GM18498 (cell line): ENCODE measurements around the gene SIX4.
"Not testable (repeated sequence)": the region's sequence is repeated elsewhere in the genome, so short reads cannot be mapped to it uniquely, and the experiment has no call there.

Source experiments
- ATAC-seq: cut with Tn5 transposase; IDR thresholded peaks from one replicate; pipeline ENCODE4 v1.9.1; 2021; ENCODE audit warnings: mild to moderate bottlenecking, moderate library complexity; ENCODE audit not compliant: unreplicated experiment

Gene SIX4

DNA sequence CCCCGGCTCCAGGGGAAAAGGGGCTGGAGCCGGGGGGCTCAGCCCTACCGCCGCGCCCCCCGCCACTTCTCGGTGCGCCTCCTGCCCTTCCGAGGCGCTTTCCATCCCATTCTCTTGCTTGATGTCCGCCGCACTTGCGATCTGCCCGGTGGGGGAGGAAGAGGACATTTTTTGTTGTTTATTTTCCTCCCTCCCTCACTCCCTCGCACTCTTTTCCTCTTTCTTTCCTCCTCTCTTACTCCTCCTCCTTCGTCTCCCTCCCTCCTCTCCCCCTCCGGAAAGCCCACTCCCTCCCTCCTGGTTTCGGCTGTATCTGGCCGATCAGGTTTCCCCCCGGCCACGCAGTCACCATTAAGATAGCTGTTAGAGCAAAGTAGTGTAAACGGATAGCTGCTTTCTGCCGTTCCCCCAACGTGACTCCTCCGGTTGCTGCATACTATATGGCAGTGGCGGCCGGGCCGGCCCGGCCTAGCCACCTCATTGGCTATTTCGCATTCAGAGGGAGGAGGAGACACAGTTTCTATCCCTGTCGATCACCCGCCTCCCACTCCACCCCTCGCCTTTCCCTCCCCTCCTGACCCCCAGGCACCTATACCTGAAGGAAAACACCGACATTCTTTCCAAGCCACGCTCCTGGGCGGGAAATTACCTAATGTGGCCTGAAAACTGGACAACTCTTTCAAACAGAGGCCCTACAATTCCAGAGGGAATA lies at the start of gene SIX4:
TSS of gene SIX4 (minus strand) at position 445 of the 712 bp plus-strand sequence. CDS start at position 168, 277 bp downstream.
- ATAC-seq = peak; percentile 70

DNA sequence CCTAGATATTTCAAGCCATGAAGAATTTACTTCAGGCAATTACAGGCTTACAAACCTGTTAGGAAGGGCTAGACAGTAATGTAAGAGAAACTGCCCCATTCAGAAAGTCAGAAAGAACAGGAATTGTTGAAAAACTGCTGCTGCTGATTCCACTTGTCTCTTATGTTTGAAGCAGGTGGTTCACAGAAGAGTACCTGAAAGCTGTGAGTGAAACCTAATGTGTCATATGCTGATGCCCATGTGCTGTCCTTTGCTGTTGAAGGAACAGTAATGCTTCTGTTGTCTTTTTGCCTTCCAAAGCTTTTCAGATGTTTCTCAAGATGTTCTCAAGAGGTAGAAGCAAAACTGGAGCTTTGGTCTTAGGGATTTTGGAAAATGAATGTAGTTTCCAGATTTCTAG lies 49.4 kb upstream of the SIX4 start:
- peak; percentile 64 for ATAC-seq

DNA sequence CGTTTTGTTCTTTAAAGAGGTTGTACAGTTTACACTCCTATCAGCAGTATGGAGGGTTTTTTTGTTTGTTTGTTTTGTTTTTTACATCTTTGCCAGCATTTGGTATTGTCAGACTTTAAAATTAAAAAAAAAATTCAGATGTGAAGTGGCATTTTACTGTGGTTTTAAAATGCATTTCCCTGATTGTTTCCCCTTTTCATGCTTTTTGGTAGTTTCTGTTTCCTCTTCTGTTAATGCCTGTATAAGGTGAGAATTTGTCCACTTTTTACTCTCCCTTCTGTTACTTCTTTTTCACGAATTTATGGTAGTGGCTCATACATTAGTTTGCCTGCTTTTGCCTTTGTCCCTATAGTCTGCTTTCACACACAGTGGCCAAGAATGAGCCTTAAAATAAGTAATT lies 47.0 kb upstream of the SIX4 start:
- no peak for ATAC-seq

DNA sequence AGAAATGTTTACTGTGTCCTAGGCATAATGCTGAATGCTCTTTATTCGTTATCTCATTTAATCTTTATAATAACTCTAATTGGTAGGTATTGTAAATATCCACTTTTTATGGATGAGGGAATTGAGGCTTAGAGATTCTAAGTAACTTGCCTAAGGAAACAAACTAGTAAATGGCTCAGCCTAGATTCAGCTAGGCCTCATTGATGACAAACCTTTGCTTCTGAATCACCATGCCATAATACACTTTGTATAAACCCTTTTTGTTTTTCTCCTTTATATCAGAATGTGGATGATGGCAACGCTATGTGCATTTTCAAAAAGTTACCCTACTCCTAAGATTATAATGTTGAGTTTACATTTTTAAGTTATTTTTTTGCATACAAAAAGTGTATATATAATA lies 44.5 kb upstream of the SIX4 start:
- no peak for ATAC-seq

DNA sequence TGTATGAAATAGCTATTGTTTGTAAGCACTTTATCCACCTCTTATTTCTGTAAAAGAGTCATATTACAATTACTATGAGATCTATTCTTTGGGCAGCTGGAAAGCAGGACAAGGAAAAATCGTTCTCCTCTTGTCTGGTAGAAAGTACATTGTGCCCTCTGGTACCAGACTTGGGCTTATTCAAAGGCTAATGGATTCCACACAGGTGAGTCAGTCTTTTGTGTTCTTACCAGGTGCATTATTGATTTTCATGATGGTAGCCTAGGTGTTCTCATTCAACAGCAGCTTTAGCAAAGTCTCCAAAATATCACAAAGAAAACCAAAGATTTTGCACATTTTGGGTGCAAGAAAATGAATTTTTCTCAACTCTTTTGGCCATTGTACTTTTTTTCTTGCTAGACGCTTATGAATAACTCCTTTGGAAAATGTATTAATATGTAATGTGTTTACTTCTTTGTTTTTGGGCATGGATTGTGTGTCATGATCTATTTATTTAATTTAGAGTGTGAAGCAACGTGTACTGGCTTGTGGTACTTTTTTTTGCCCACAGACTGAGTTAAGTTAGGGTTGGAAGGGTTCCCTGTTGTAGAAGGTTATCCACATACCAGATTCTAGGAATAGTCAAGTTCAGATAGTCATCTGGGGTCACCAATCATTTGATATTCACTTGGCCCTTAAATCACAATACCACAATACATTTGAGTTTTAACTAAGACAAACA lies 36.7 kb upstream of the SIX4 start:
- no peak for ATAC-seq

DNA sequence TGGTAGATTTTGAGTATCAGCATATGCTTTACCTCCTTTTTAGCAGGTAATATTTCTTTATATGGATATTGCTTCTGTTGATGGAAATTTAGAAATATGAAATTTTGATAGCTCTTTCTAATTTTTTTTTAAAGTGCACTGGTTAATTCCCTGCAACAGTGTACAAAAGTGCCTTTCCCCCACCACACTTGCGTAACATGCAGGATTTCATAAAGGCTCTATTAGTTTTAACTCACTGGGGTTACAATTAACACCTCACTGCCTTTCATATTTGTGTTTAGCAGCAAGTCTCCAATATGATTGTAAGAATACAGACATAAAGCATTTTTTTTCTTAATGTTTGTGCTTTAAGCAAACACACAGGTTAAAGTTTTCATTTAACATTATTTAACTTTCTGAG lies 36.1 kb upstream of the SIX4 start:
- no peak for ATAC-seq

DNA sequence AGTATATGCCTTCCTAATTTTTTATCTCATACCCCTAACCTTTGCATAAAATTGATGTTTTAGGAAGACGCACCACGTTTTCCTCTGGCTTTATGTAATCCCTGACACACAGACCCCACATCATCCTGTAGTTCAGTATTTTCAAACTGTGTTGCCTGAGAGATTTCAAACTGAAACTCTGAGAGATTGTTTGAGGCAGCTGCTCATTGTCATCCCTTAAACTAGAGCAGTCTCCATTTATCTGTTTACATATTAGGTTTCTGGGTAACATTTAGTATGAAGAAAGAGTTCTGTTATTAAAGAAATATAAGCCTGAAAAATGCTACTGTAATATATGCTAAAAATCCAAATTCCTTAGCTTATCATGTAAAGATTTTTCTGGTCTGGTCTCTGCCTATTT lies 34.7 kb upstream of the SIX4 start:
- peak; percentile 47 for ATAC-seq

DNA sequence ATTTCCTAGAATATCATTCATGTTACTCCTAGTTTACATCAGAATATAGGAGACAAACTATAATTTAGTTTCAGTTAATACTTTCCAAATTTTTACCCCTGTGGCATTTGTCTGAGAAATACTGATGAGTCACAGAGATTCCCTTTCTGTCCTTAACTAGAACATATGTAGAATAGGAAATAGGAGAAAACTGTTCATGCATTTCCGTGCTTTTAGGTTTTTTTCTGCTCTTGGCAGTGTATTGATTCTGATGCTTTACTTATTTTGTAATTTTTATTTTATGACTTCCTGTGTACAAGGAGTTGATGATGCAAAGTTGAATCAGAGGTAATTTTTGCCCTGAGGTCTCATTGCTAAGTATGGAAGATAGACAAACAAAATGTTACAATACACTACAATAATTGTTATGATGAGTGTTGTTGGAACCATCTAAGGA lies 33.4 kb upstream of the SIX4 start:
- ATAC-seq = no peak

DNA sequence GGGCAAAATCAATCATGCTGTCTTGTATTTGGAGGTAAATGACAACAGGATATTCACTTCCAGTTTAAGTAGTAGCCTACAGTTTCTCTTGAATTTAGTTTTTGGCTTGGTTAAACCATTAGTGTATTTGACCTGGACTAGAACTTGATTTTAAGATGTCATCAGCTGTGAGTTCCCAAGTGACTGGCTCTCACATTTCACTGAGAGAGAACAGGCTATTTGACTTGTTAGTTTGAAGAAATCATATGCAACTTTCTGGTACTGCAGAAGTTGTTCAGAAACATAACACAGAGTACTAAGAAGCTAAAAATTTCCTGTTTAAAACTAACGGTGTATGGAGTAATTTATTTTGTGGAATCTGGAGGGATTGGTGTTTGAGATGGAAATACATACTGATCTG lies 32.7 kb upstream of the SIX4 start:
- no peak for ATAC-seq

DNA sequence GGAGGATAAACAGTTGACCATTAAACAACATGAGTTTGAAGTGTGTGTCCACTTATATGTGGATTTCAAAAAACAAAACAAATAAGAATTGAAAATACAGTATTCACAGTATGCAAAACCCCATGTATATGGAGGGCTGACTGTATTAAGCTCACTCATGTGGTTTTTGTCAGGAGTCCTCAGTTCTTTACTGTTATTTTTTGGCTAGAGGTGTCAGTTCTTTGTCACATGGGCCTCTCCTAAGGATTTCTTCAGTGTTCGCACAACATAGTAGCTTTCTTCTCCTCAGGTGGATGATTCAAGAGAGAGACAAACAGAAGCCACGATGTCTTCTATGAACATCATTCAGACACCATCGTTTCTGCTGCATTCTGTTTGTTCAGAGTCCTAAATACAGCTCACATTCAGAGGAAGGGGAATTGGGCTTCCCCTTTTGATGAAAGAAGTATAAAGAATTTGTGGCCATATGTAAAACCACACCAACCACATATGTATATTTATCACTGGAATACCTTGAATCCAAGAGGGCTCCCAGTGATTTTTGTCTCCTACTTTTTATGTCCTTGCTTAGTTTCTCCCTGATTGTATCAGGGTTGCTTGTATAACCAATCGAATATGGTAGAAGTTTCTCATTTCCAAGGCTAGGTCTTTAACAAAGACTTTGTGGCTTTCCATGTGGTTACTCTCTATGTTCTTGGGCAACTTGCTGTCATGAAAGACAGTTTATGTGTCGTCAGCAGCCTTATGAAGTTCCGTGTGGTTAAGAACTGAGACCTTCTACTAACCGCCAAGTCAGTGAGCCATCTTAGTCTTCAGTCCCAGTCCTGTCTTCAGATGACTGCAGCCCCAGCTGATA lies 29.3 kb upstream of the SIX4 start:
- peak; percentile 99 for ATAC-seq

DNA sequence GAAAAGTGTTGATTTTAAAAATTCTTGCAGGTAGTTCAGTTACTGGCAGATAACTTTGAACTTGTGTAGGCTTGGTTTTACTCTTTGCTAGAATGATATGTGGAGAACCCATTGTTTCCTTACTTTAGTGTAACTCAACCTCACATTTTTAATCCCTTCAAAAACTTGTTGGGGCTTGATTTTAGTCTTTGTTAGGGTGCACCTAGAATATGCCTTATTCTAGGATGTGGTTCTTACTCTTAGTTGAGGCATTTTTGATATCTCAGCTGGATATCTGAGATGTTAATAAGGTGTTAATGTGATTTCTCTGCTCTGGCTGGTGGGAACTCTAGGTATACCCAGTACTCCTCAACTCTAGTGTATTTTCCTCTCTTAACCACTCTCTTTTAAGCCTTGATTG lies 20.4 kb upstream of the SIX4 start:
- no peak for ATAC-seq

DNA sequence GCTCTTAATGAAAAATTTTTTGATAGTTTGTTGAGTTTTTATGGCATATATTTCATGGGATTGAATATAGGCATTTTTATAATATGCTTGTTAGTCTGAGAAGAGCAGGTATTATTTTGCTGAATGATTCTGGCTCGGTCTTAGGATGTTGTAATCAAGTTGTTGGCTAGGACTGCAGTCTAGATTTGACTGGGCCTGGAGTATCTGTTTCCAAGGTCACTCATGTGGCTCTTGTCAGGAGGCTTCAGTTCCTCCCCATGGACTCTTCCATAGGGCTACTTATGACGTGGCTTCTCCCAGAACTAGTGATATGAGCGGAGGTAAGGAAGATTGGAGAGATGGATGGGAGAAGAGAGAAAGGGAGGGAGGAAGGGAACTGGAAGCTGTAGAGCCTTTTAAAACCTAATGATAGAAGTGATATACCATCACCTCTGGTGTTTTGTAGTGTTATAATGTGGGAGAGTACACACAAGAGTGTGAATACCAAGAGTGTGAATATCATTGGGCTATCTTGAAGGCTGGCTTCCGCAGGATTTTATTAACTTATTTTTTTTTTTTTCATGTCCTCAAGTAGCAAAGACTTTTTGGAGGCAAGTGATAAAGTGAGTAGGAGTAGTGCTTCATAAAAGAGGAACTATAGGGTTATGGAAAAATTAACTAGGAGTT lies 14.8 kb upstream of the SIX4 start:
- no peak for ATAC-seq

DNA sequence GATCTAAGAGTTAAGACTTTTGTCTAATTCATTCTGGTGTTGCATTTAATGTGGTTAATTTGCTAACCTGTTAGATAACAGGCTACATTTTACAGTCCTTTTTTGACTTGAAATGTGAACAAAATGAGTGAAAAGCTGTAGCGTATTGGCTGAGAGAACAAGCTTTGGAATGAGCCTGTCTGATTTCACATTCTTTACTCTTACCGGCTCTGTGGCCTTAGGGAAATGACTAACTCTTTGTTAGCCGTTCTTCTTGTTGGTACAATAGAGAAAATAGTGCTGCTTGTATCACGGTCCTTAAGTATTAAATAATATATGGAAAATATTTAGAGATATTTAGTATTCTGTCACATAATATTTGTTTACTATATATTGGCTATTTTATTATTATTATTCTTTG lies 12.3 kb upstream of the SIX4 start:
- no peak for ATAC-seq

DNA sequence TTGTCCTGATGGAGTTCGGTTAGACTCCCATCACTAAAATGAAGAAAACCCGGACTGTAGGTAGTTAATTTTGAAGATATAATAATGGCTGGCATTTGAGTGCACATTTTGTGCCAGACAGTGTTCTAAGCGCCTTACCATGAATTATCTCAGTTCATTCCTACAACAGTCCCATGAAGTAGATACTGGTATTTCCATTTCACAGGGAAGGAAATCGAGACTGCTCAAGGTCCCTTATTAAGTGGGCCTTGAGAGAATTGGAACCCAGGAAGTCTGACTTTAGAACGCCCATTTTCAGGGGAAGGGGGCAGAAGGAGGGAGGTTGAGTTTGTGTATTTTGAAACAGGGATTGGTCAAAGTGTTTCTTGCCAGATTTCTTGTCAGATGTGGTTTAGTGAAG lies 11.3 kb upstream of the SIX4 start:
- ATAC-seq = no peak

DNA sequence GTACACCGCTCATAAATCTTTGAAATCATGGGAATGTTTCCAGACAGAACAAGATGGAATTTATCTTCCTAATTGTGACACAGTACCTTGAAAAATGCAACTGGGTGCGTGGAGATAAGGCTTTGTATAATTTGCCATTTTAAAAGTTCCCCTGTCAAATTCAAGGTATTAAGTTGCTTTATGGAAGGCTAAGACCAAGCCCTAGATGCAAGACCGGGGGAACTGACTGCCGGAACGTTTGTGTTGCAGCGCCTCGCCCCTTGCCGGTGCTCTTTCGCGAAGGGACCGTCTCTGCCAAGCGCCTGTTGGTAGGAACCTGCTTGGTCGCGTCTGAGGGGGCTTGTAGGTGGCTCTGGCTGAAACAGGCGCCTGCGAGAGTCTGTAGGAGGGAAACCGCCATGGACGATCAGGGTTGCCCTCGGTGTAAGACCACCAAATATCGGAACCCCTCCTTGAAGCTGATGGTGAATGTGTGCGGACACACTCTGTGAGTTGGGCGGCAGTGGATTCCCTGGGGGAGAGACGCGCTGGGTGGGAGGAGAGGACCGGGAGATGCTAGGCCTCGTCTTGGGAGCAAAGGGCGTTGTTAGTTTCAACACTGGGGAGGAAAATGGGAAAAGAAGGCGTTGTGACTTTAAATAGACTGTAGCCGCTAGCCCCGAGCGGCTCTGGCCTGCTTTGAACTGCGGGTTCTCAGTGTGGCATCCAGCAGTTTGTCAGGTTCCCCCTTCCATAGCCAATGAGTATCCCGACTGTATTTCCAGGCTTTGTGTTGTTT lies 10.5 kb upstream of the SIX4 start, which contains the start of gene MNAT1:
TSS of gene MNAT1 (plus strand) at position 297 of the 778 bp plus-strand sequence. CDS start at position 399, 102 bp downstream.
- ATAC-seq = peak; percentile 99

DNA sequence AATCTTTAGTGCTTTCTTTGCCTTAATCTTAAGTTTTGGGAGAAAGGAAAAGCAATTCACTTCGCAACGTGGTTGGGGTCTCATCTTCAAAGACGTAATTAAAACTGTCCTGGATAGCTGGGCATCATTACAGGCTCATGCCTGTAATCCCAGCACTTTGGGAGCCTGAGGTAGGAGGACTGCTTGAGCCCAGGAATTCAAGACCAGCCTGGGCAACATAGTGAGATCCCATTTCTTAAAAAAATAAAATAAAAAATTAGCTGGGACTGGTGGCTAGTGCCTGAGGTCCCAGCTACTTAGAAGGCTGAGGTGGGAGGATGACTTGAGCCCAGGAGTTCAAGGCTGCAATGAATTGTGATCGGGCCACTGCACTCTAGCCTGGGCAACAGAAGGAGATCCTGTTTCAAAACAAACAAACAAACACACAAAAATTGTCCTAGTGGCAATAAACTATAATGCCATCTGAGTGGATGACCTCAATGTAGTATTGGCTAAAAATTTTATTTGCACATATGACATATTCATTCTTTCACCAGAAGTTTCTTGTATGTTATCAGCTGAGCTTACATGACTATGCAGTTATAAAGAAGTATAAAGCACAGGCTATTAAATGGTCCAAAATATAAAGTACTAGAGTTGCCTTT lies 8.8 kb upstream of the SIX4 start:
- no peak for ATAC-seq

DNA sequence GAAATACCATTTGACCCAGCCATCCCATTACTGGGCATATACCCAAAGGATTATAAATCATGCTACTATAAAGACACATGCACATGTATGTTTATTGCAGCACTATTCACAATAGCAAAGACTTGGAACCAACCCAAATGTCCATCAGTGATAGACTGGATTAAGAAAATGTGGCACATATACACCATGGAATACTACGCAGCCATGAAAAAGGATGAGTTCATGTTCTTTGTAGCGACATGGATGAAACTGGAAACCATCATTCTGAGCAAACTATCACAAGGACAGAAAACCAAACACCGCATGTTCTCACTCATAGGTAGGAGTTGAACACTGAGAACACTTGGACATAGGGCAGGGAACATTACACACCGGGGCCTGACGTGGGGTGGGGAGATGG lies 7.1 kb upstream of the SIX4 start:
- not testable (repeated sequence) for ATAC-seq

DNA sequence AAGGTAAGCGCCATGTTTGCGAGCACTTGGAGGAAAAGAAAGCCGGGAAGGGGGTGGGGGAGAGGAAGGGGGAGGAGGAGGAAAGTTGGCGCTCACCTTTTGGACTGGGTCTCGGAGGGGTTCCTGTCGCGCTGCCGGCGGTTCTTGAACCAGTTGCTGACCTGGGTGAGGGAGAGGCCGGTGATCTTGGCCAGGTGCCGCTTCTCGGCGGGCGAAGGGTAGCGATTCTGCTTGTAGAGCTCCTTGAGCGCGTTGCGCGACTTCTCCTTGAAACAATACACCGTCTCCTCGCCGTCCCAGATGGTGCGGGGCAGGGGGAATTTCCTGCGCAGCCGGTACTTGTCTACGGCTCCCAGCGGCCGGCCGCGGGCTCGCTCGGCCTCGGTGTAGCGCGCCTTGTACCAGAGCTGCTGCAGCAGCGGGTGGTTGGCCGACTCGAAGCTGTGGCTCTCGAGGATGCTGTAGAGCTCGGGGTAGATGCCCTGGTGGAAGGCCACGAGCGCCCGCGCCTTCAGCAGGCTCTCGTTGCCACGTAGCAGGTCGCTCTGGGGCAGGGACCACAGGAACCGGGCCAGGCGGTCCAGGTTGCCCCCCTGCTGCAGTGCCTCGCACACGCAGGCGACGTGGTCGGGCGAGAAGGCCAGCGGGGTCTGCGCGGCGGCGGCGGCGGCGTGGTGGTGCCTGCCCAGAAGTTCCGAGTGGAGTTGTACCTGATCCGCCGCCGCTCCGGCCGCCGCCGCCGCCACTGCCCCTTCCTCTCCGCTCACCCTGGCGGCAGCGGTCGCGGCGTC lies 840 bp downstream of the SIX4 start:
- ATAC-seq = peak; percentile 44
